H1 (cell line): ENCODE data around the gene USP13. TPM values are rescaled to one million over a fixed set of nuclear protein-coding genes. Genes with fewer than 3 reads are reported as not detected.

ENCODE experiments used
- CTCF ChIA-PET: fragments of 300-600 bp; sonication (Branson Sonifier 250); formaldehyde crosslinking; loops from one replicate; lab custom pipeline; 2021; ENCODE audit not compliant: partially characterized antibody; lab: Charles Lee
- POLR2A ChIA-PET: fragments of 300-600 bp; sonication (Branson Sonifier 250); formaldehyde crosslinking; loops from one replicate; lab custom pipeline; 2021; ENCODE audit warnings: inconsistent platforms; ENCODE audit not compliant: partially characterized antibody; lab: Charles Lee
- DNase-seq, 2 experiments: peaks; one replicate each; pipeline versions ENCODE4 v3.0.0 to v3.0.0-alpha.2; 2010 to 2022; ENCODE audit warnings: low spot score in 2 of 2, low read depth in 1 of 2, mixed read lengths in 1 of 2
- FAIRE-seq: peaks from 2 replicates; lab custom pipeline; 2011; peaks lifted over from hg19 to GRCh38; lab: Jason Lieb, UNC
- H2AFZ ChIP-seq: 2 replicates; pipeline ENCODE4 v1.8.1; 2012; ENCODE audit warnings: low read length, inconsistent platforms
- H2AK5ac ChIP-seq: 2 replicates; pipeline ENCODE4 v1.6.1; 2013; ENCODE audit warnings: low read depth, low read length
- H2BK120ac ChIP-seq: replicated peaks from 2 replicates; pipeline ENCODE3; 2013; ENCODE audit warnings: low read depth, low read length, inconsistent platforms
- H2BK12ac ChIP-seq: 2 replicates; pipeline ENCODE4 v1.6.1; 2013; ENCODE audit warnings: low read depth, low read length
- H2BK15ac ChIP-seq: 2 replicates; pipeline ENCODE4 v1.6.1; 2013; ENCODE audit warnings: low read length
- H2BK20ac ChIP-seq: 2 replicates; pipeline ENCODE4 v1.6.1; 2013; ENCODE audit warnings: low read length
- H2BK5ac ChIP-seq: 2 replicates; pipeline ENCODE4 v1.6.1; 2013; ENCODE audit warnings: low read depth, low read length
- H3K14ac ChIP-seq: 2 replicates; pipeline ENCODE4 v1.6.1; 2013; ENCODE audit warnings: inconsistent platforms; ENCODE audit not compliant: insufficient read length
- H3K18ac ChIP-seq: 2 replicates; pipeline ENCODE4 v1.6.1; 2013; ENCODE audit warnings: low read length; ENCODE audit errors: extremely low read depth
- H3K23ac ChIP-seq: 2 replicates; pipeline ENCODE4 v1.6.1; 2013; ENCODE audit warnings: inconsistent platforms; ENCODE audit not compliant: insufficient read length
- H3K23me2 ChIP-seq: 2 replicates; pipeline ENCODE4 v1.6.1; 2013; ENCODE audit warnings: low read depth, low read length
- H3K27ac ChIP-seq: 2 replicates; pipeline ENCODE4 v1.6.1; 2011; ENCODE audit warnings: low read depth, low read length, inconsistent platforms
- H3K27me3 ChIP-seq, 4 experiments: replicated peaks in 1 of 4; 1 replicate in 1 of 4; 2 replicates in 3 of 4; pipeline versions ENCODE4 v1.6.1 to v1.8.1; 2011 to 2013; ENCODE audit warnings: low read length in 3 of 4, mild to moderate bottlenecking in 3 of 4, inconsistent platforms in 2 of 4, mixed read lengths in 2 of 4, moderate library complexity in 1 of 4; ENCODE audit not compliant: control insufficient read depth in 3 of 4, insufficient read depth in 3 of 4; ENCODE audit errors: extremely low read depth in 1 of 4
- H3K36me3 ChIP-seq, 4 experiments: 2 replicates each; pipeline versions ENCODE4 v1.6.1 to v1.8.1; 2011 to 2013; ENCODE audit warnings: mild to moderate bottlenecking in 4 of 4, low read length in 3 of 4, moderate library complexity in 2 of 4, control low read depth in 1 of 4, inconsistent platforms in 1 of 4; ENCODE audit not compliant: insufficient read depth in 4 of 4, control insufficient read depth in 2 of 4
- H3K4ac ChIP-seq: replicated peaks from 2 replicates; pipeline ENCODE3; 2013; ENCODE audit warnings: low read length, low read depth, mixed read lengths, inconsistent platforms; ENCODE audit not compliant: insufficient read length
- H3K4me1 ChIP-seq, 4 experiments: replicated peaks in 1 of 4; 1 replicate in 1 of 4; 2 replicates in 3 of 4; pipeline versions ENCODE4 v1.6.1 to v1.8.1; 2011 to 2013; ENCODE audit warnings: low read length in 3 of 4, inconsistent platforms in 2 of 4, mixed read lengths in 1 of 4; ENCODE audit not compliant: insufficient read depth in 4 of 4, control insufficient read depth in 3 of 4
- H3K4me2 ChIP-seq, 2 experiments: 2 replicates each; pipeline versions ENCODE4 v1.6.1 to v1.8.1; 2011 to 2013; ENCODE audit warnings: low read depth in 2 of 2, low read length in 2 of 2, control low read depth in 1 of 2, inconsistent platforms in 1 of 2, mild to moderate bottlenecking in 1 of 2; ENCODE audit not compliant: insufficient read depth in 1 of 2
- H3K4me3 ChIP-seq, 4 experiments: fragments of 200-600, 300-600 bp in 1 of 4; sonication (generic), shearing (Covaris generic), sonication (Bioruptor Twin) in 1 of 4; 2 replicates each; pipeline versions ENCODE4 v1.5.1 to v1.8.1; 2011 to 2016; ENCODE audit warnings: low read length in 4 of 4, low read depth in 3 of 4, control low read depth in 2 of 4, inconsistent platforms in 2 of 4, mild to moderate bottlenecking in 2 of 4, mixed read lengths in 1 of 4, moderate library complexity in 1 of 4; ENCODE audit not compliant: insufficient read depth in 2 of 4; ENCODE audit errors: extremely low read depth in 1 of 4
- H3K56ac ChIP-seq: replicated peaks from 2 replicates; pipeline ENCODE3; 2013; ENCODE audit warnings: low read depth, mild to moderate bottlenecking, mixed read lengths, low read length, inconsistent platforms; ENCODE audit not compliant: insufficient read length
- H3K79me1 ChIP-seq: 2 replicates; pipeline ENCODE4 v1.6.1; 2013; ENCODE audit warnings: low read depth, low read length, control low read depth
- H3K79me2 ChIP-seq, 2 experiments: 2 replicates each; pipeline versions ENCODE4 v1.6.1 to v1.8.1; 2012 to 2013; ENCODE audit warnings: low read length in 2 of 2, mild to moderate bottlenecking in 2 of 2, inconsistent platforms in 1 of 2; ENCODE audit not compliant: insufficient read depth in 2 of 2, control insufficient read depth in 1 of 2
- H3K9ac ChIP-seq, 4 experiments: replicated peaks in 1 of 4; 1 replicate in 1 of 4; 2 replicates in 3 of 4; pipeline versions ENCODE4 v1.6.1 to v1.8.1; 2011 to 2013; ENCODE audit warnings: low read depth in 3 of 4, low read length in 3 of 4, control low read depth in 2 of 4, mild to moderate bottlenecking in 2 of 4, moderate library complexity in 2 of 4, inconsistent platforms in 1 of 4; ENCODE audit errors: extremely low read depth in 1 of 4
- H3K9me3 ChIP-seq, 2 experiments: 2 replicates each; pipeline versions ENCODE4 v1.6.1 to v1.8.1; 2012 to 2013; ENCODE audit warnings: mild to moderate bottlenecking in 2 of 2, moderate library complexity in 2 of 2, control low read depth in 1 of 2, inconsistent platforms in 1 of 2, low read depth in 1 of 2, low read length in 1 of 2, mixed read lengths in 1 of 2; ENCODE audit not compliant: insufficient read depth in 2 of 2
- H4K20me1 ChIP-seq, 2 experiments: replicated peaks in 1 of 2; 2 replicates each; pipeline versions ENCODE3 to v1.8.1; 2011 to 2013; ENCODE audit warnings: inconsistent platforms in 2 of 2, low read length in 2 of 2, mild to moderate bottlenecking in 1 of 2; ENCODE audit not compliant: insufficient read depth in 2 of 2, control insufficient read depth in 1 of 2
- H4K5ac ChIP-seq: 2 replicates; pipeline ENCODE4 v1.6.1; 2013; ENCODE audit warnings: low read length, low read depth, mixed read lengths, inconsistent platforms; ENCODE audit not compliant: insufficient read length
- H4K8ac ChIP-seq: 2 replicates; pipeline ENCODE4 v1.8.0; 2013; ENCODE audit warnings: mild to moderate bottlenecking, moderate library complexity, low read length, inconsistent platforms; ENCODE audit not compliant: insufficient read depth; ENCODE audit errors: extremely low read depth
- H4K91ac ChIP-seq: replicated peaks from 2 replicates; pipeline ENCODE3; 2013; ENCODE audit warnings: low read length, mixed read lengths, inconsistent platforms; ENCODE audit not compliant: insufficient read length
- BCL11A ChIP-seq, 2 experiments: IDR thresholded peaks; one replicate each; pipeline ENCODE4 v1.6.1; 2011; ENCODE audit warnings: low read depth in 2 of 2, low read length in 2 of 2, mild to moderate bottlenecking in 2 of 2
- BRCA1 ChIP-seq: IDR thresholded peaks from 2 replicates; pipeline ENCODE4 v1.6.1; 2012; ENCODE audit warnings: low read depth, low read length, improper control_type of control experiment
- CHD1 ChIP-seq: IDR thresholded peaks from 2 replicates; pipeline ENCODE4 v1.6.1; 2012; ENCODE audit warnings: low read depth, low read length, improper control_type of control experiment
- EGR1 ChIP-seq: IDR thresholded peaks from 2 replicates; pipeline ENCODE4 v1.6.1; 2011; ENCODE audit warnings: low read depth, low read length, borderline replicate concordance
- KDM4A ChIP-seq: IDR thresholded peaks from one replicate; pipeline ENCODE4 v1.7.1; 2012; ENCODE audit warnings: low read depth, mild to moderate bottlenecking, moderate library complexity, low read length, inconsistent platforms; ENCODE audit not compliant: severe bottlenecking
- NANOG ChIP-seq: IDR thresholded peaks from 2 replicates; pipeline ENCODE4 v1.6.1; 2011; ENCODE audit warnings: low read length, low read depth, mild to moderate bottlenecking, inconsistent platforms; ENCODE audit not compliant: insufficient read depth, poor library complexity, severe bottlenecking
- RBBP5 ChIP-seq: IDR thresholded peaks from 2 replicates; pipeline ENCODE4 v1.7.1; 2012; ENCODE audit warnings: low read depth, mild to moderate bottlenecking, inconsistent platforms, low read length, moderate library complexity, borderline replicate concordance
- RNF2 ChIP-seq: fragments of 200-900, 300-1000 bp; sonication (generic); IDR thresholded peaks from 2 replicates; pipeline ENCODE4 v1.7.1; 2016; ENCODE audit warnings: borderline replicate concordance, low read depth, mild to moderate bottlenecking, antibody characterized with exemption, low read length; ENCODE audit not compliant: poor library complexity, severe bottlenecking; ENCODE audit errors: missing control alignments
- RXRA ChIP-seq: IDR thresholded peaks from 2 replicates; pipeline ENCODE4 v1.6.1; 2011; ENCODE audit warnings: low read depth, mild to moderate bottlenecking, low read length, moderate library complexity; ENCODE audit not compliant: insufficient read depth
- SIN3A ChIP-seq, 2 experiments: IDR thresholded peaks in 1 of 2; conservative IDR thresholded peaks in 1 of 2; 2 replicates each; pipeline ENCODE4 v1.6.1; 2011 to 2012; ENCODE audit warnings: low read length in 2 of 2, improper control_type of control experiment in 1 of 2, low read depth in 1 of 2, mild to moderate bottlenecking in 1 of 2
- SP1 ChIP-seq: IDR thresholded peaks from 2 replicates; pipeline ENCODE4 v1.6.1; 2011; ENCODE audit warnings: low read depth, low read length
- TCF12 ChIP-seq: IDR thresholded peaks from 2 replicates; pipeline ENCODE4 v1.6.1; 2011; ENCODE audit warnings: low read depth, mild to moderate bottlenecking, low read length
- WGBS, 2 experiments: shearing (Covaris generic) in 1 of 2; methylation state at CpG; one replicate each; pipeline versions ENCODE4 v1.1.6 to v1.1.7; 2013 to 2015; ENCODE audit warnings: low lambda C conversion rate in 2 of 2, mixed read lengths in 2 of 2, inconsistent platforms in 1 of 2, low coverage in 1 of 2, missing lambda C conversion rate in 1 of 2; ENCODE audit not compliant: insufficient replicate concordance in 2 of 2, insufficient coverage in 1 of 2, insufficient read length in 1 of 2; ENCODE audit errors: extremely low coverage in 1 of 2, missing lambda C conversion rate in 1 of 2; 5-methylcytosine and 5-hydroxymethylcytosine counted together
- polyA plus RNA-seq, 7 experiments: library from polyadenylated mRNA; depleted of rRNA in 3 of 7; stranded (reverse) in 5 of 7; unstranded in 2 of 7; fragments of >200 nt in 5 of 7; fragments of 200-250 nt in 2 of 7; gene quantifications; 1 replicate in 5 of 7; 2 replicates in 1 of 7; 4 replicates in 1 of 7; pipeline versions ENCODE4 v1.2.1 to v1.2.3, GENCODE V29; 2011 to 2013; ENCODE audit warnings: missing spikeins in 2 of 7, mixed read lengths in 2 of 7
- total RNA-seq: library from RNA; stranded (reverse); fragmentation: NEBNext Ultra II Directional; extraction: Animal tissue kit (Norgen Biotek cat#: 25700); gene quantifications from 2 replicates; pipeline ENCODE4 v1.2.1, GENCODE V29; 2021
- TF ChIP-seq, protein P1 (sequence below): IDR thresholded peaks from 2 replicates; pipeline ENCODE4 v1.6.1; 2011; ENCODE audit warnings: low read depth, mild to moderate bottlenecking, low read length; ENCODE audit not compliant: insufficient read depth

USP13 gene
- total and polyA plus RNA-seq, 2 of the 8 experiments (the other 6 are each of a cell fraction or from before 2014, with no cell fraction given): 7.9 to 25.9 TPM

DNA sequence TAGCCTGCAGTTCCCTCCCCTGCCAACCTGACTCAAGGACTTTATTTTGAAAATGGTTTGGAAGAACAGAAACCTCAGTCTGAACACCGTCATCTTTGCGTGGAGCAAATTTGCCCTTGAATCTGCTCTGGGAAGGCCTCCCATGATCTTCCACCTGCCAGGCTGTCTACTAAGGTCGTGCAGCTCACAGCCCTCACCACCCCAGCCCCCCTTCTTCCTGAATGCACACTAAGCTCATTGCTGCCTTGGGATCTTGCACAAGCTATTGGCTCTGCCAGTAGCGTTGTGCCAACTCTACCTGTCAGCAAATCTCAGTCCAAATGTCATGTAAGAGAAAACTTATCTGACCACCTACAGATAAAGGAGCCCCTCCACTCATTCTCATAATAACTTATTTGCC, 141.5 kb downstream of the USP13 start:
- FAIRE-seq (no peak), DNase-seq (no peak)
- Histone ChIP-seq H2BK120ac (no peak overlapping the region), H2AK5ac (no peak overlapping the region), H4K5ac (no peak overlapping the region), H3K14ac (no peak overlapping the region), H3K4me2 (no peak overlapping the region), H4K8ac (no peak overlapping the region), H2BK12ac (no peak overlapping the region), H3K79me1 (no peaks in the 10 kb centered on the region), H3K36me3 (no peaks in the 10 kb centered on the region), H3K9me3 (no peaks in the 10 kb centered on the region), H3K4ac (no peak overlapping the region), H3K27me3 (no peaks in the 10 kb centered on the region), H3K27ac (no peak overlapping the region), H3K79me2 (no peaks in the 10 kb centered on the region), H4K91ac (no peak overlapping the region), H4K20me1 (no peaks in the 10 kb centered on the region), H3K23me2 (no peaks in the 10 kb centered on the region), H2BK20ac (no peak overlapping the region), H2BK15ac (no peak overlapping the region), H3K18ac (no peak overlapping the region), H3K56ac (no peak overlapping the region), H2AFZ (no peak overlapping the region), H3K4me1 (no peaks in the 10 kb centered on the region), H3K4me3 (no peak overlapping the region), H3K23ac (no peak overlapping the region), H3K9ac (no peak overlapping the region), H2BK5ac (no peak overlapping the region)
- ChIA-PET POLR2A (interaction anchor here (1.0 kb wide), 1 partner anchor 806 kb away, joined by 3 read pairs; no protein-coding TSS in a partner anchor), CTCF (interaction anchor here (0.6 to 4.2 kb wide), 7 partner anchors 14 to 814 kb away, joined by 3 to 17 read pairs (median 3); no protein-coding TSS in a partner anchor)
- 90% methylated on average over 4 of the region's 4 CpGs; no CpG with 5 or more reads in 1 of the 2 experiments for WGBS, 2 experiments
- no peak for TF ChIP-seq TCF12
- TF ChIP-seq EGR1: no peak
- TF ChIP-seq BCL11A (IDR thresholded peaks at IDR 0.05; ENCODE audit: low read depth in 2 of 2, low read length in 2 of 2): no peak
- TF ChIP-seq NANOG: no peak
- TF ChIP-seq SIN3A (conservative IDR thresholded peaks at IDR 0.05 in 1 of 2, IDR thresholded peaks at IDR 0.05 in 1 of 2; ENCODE audit: low read depth in 1 of 2, low read length in 2 of 2): no peak
- no peak for TF ChIP-seq RBBP5
- TF ChIP-seq BRCA1: no peak
- TF ChIP-seq, protein P1, sequence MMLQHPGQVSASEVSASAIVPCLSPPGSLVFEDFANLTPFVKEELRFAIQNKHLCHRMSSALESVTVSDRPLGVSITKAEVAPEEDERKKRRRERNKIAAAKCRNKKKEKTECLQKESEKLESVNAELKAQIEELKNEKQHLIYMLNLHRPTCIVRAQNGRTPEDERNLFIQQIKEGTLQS: no peak
- TF ChIP-seq KDM4A: no peak
- TF ChIP-seq SP1: no peak
- TF ChIP-seq RNF2: no peak
- TF ChIP-seq CHD1: no peak
- no peak for TF ChIP-seq RXRA
